IMR-90 (cell line): Measurements from ENCODE around the gene MYOZ3. TPM values are rescaled to one million over a fixed set of nuclear protein-coding genes. Genes with fewer than 3 reads are reported as not detected.
A peak's percentile ranks its signal among the peaks of the same experiment; 100 is the strongest.

ENCODE experiments used
- ATAC-seq: fragments of 200-7000 bp; cut with Tn5 transposase; 2 replicates; pipeline ENCODE4 v1.9.1; 2020; ENCODE audit warnings: low read depth, mild to moderate bottlenecking, moderate library complexity
- BruUV-seq: library from RNA; stranded (reverse); fragments of 400-500 nt; replicated peaks from 2 replicates; lab custom pipeline; 2021; lab: Mats Ljungman, UMichigan
- CTCF ChIA-PET: fragments of 300-600 bp; formaldehyde crosslinking; extraction: SDS; loops from one replicate; lab custom pipeline; 2021; ENCODE audit warnings: antibody characterized with exemption; lab: Yijun Ruan, JAX
- POLR2A ChIA-PET: fragments of 300-600 bp; sonication (Branson Sonifier 250); formaldehyde crosslinking; loops from one replicate; lab custom pipeline; 2022; ENCODE audit warnings: antibody characterized with exemption; ENCODE audit not compliant: unreplicated experiment; lab: Charles Lee
- DNase-seq: peaks from one replicate; pipeline ENCODE4 v3.0.0; 2013
- H2AFZ ChIP-seq: replicated peaks from 2 replicates; pipeline ENCODE3; 2013; ENCODE audit warnings: low read length, mild to moderate bottlenecking; ENCODE audit not compliant: poor library complexity
- H2AK5ac ChIP-seq: 2 replicates; pipeline ENCODE4 v1.6.1; 2013; ENCODE audit warnings: low read depth, low read length, inconsistent platforms
- H2AK9ac ChIP-seq: replicated peaks from 2 replicates; pipeline ENCODE3; 2013; ENCODE audit warnings: mild to moderate bottlenecking, low read depth, low read length, moderate library complexity; ENCODE audit not compliant: poor library complexity
- H2BK120ac ChIP-seq: 2 replicates; pipeline ENCODE4 v1.6.1; 2013; ENCODE audit warnings: low read depth, low read length, inconsistent platforms
- H2BK15ac ChIP-seq: 3 replicates; pipeline ENCODE4 v1.6.1; 2013; ENCODE audit warnings: low read depth, low read length, inconsistent platforms
- H2BK20ac ChIP-seq: 2 replicates; pipeline ENCODE4 v1.6.1; 2013; ENCODE audit warnings: low read depth, mild to moderate bottlenecking, inconsistent platforms, low read length, moderate library complexity
- H2BK5ac ChIP-seq: 2 replicates; pipeline ENCODE4 v1.6.1; 2013; ENCODE audit warnings: mild to moderate bottlenecking, low read depth, low read length, inconsistent platforms; ENCODE audit not compliant: poor library complexity, severe bottlenecking
- H3K14ac ChIP-seq: replicated peaks from 2 replicates; pipeline ENCODE4 v1.6.1; 2013; ENCODE audit warnings: low read depth, low read length, inconsistent platforms
- H3K18ac ChIP-seq: 2 replicates; pipeline ENCODE4 v1.6.1; 2013; ENCODE audit warnings: low read depth, low read length, control low read depth
- H3K23ac ChIP-seq: 2 replicates; pipeline ENCODE4 v1.6.1; 2013; ENCODE audit warnings: low read depth, low read length, inconsistent platforms
- H3K27ac ChIP-seq: 2 replicates; pipeline ENCODE4 v1.5.1; 2013; ENCODE audit warnings: mild to moderate bottlenecking, control low read depth, low read length; ENCODE audit not compliant: insufficient read depth
- H3K27me3 ChIP-seq: 2 replicates; pipeline ENCODE4 v1.6.1; 2013; ENCODE audit warnings: low read length; ENCODE audit not compliant: control insufficient read depth, insufficient read depth
- H3K36me3 ChIP-seq: 2 replicates; pipeline ENCODE4 v1.6.1; 2013; ENCODE audit warnings: low read length, mixed read lengths; ENCODE audit not compliant: control insufficient read depth, insufficient read depth
- H3K4ac ChIP-seq: 2 replicates; pipeline ENCODE4 v1.6.1; 2013; ENCODE audit warnings: low read depth, low read length, inconsistent platforms
- H3K4me1 ChIP-seq: 2 replicates; pipeline ENCODE4 v1.6.1; 2013; ENCODE audit warnings: low read length, mixed read lengths; ENCODE audit not compliant: control insufficient read depth, insufficient read depth
- H3K4me2 ChIP-seq: 2 replicates; pipeline ENCODE4 v1.6.1; 2013; ENCODE audit warnings: low read depth, mild to moderate bottlenecking, control low read depth, low read length, moderate library complexity
- H3K4me3 ChIP-seq: 2 replicates; pipeline ENCODE4 v1.5.1; 2013; ENCODE audit warnings: low read depth, mild to moderate bottlenecking, control low read depth, low read length, moderate library complexity; ENCODE audit not compliant: insufficient read depth
- H3K56ac ChIP-seq: 2 replicates; pipeline ENCODE4 v1.6.1; 2013; ENCODE audit warnings: low read length, inconsistent platforms; ENCODE audit not compliant: insufficient read depth; ENCODE audit errors: extremely low read depth
- H3K79me1 ChIP-seq, 2 experiments: 2 replicates each; pipeline ENCODE4 v1.6.1; 2013; ENCODE audit warnings: low read length in 2 of 2, inconsistent platforms in 1 of 2, low read depth in 1 of 2
- H3K9ac ChIP-seq: 2 replicates; pipeline ENCODE4 v1.6.1; 2013; ENCODE audit warnings: low read depth, low read length, control low read depth
- H3K9me1 ChIP-seq: 2 replicates; pipeline ENCODE4 v1.6.1; 2013; ENCODE audit warnings: low read length, inconsistent platforms; ENCODE audit not compliant: insufficient read depth
- H3K9me3 ChIP-seq: 2 replicates; pipeline ENCODE4 v1.6.1; 2013; ENCODE audit warnings: low read length; ENCODE audit not compliant: control insufficient read depth, insufficient read depth
- H4K20me1 ChIP-seq: 2 replicates; pipeline ENCODE4 v1.6.1; 2013; ENCODE audit warnings: low read length, inconsistent platforms; ENCODE audit not compliant: insufficient read depth
- H4K5ac ChIP-seq: 2 replicates; pipeline ENCODE4 v1.6.1; 2013; ENCODE audit warnings: mild to moderate bottlenecking, low read depth, low read length, control low read depth
- H4K8ac ChIP-seq, 2 experiments: 2 replicates each; pipeline ENCODE4 v1.6.1; 2013; ENCODE audit warnings: low read depth in 2 of 2, low read length in 2 of 2, control low read depth in 1 of 2, inconsistent platforms in 1 of 2
- H4K91ac ChIP-seq: 2 replicates; pipeline ENCODE4 v1.6.1; 2013; ENCODE audit warnings: low read depth, low read length, inconsistent platforms; ENCODE audit not compliant: insufficient read depth
- BHLHE40 ChIP-seq: fragments of 150-350 bp; IDR thresholded peaks from 2 replicates; pipeline ENCODE4 v1.6.1; 2016; ENCODE audit warnings: mild to moderate bottlenecking, low read depth, low read length
- CEBPB ChIP-seq: IDR thresholded peaks from 2 replicates; pipeline ENCODE4 v1.6.1; 2012; ENCODE audit warnings: low read depth, low read length, improper control_type of control experiment
- CHD1 ChIP-seq: IDR thresholded peaks from 2 replicates; pipeline ENCODE4 v1.6.1; 2012; ENCODE audit warnings: low read depth, low read length, improper control_type of control experiment
- ELK1 ChIP-seq: fragments of 150-350 bp; IDR thresholded peaks from 2 replicates; pipeline ENCODE4 v1.6.1; 2016; ENCODE audit warnings: low read depth, mild to moderate bottlenecking, low read length, moderate library complexity, borderline replicate concordance
- FOS ChIP-seq: fragments of 150-350 bp; IDR thresholded peaks from 2 replicates; pipeline ENCODE4 v1.6.1; 2016; ENCODE audit warnings: low read depth, low read length
- MAFK ChIP-seq: IDR thresholded peaks from 2 replicates; pipeline ENCODE4 v1.6.1; 2012; ENCODE audit warnings: low read depth, low read length, improper control_type of control experiment
- MAZ ChIP-seq: IDR thresholded peaks from 2 replicates; pipeline ENCODE4 v1.6.1; 2012; ENCODE audit warnings: low read depth, mild to moderate bottlenecking, low read length, improper control_type of control experiment, moderate library complexity, borderline replicate concordance
- MXI1 ChIP-seq: IDR thresholded peaks from 2 replicates; pipeline ENCODE4 v1.6.1; 2012; ENCODE audit warnings: low read depth, mild to moderate bottlenecking, low read length, moderate library complexity, borderline replicate concordance
- NFE2L2 ChIP-seq: fragments of 150-350 bp; IDR thresholded peaks from 2 replicates; pipeline ENCODE4 v1.6.1; 2016; ENCODE audit warnings: low read depth, mild to moderate bottlenecking, low read length
- POLR2A ChIP-seq: IDR thresholded peaks from 2 replicates; pipeline ENCODE4 v1.6.1; 2012; ENCODE audit warnings: mild to moderate bottlenecking, low read depth, low read length
- RAD21 ChIP-seq: IDR thresholded peaks from 2 replicates; pipeline ENCODE4 v1.6.1; 2012; ENCODE audit warnings: low read length, improper control_type of control experiment
- WGBS, 2 experiments: methylation state at CpG; one replicate each; pipeline versions ENCODE4 v1.1.5 to v1.1.7; 2013; ENCODE audit warnings: missing lambda C conversion rate in 2 of 2; ENCODE audit not compliant: insufficient read length in 1 of 2; ENCODE audit errors: extremely low coverage in 2 of 2; 5-methylcytosine and 5-hydroxymethylcytosine counted together
- dilution Hi-C: fragments of 300-500 bp; cut with HindIII; formaldehyde crosslinking; loops from one replicate; pipeline ENCODE4 v1.14.3; 2018; ENCODE audit warnings: low sequenced_read_pairs; ENCODE audit not compliant: unreplicated experiment
- in situ Hi-C: fragments of 300-500 bp; cut with MboI; formaldehyde crosslinking; loops from 3 replicates; pipeline ENCODE4 v1.14.3; 2019; ENCODE audit warnings: low sequenced_read_pairs, inconsistent platforms, mixed read lengths
- intact Hi-C: fragments of 100-400 bp; cut with micrococcal nuclease; formaldehyde crosslinking; loops from 2 replicates; pipeline ENCODE4 v1.10.0; 2022
- polyA plus RNA-seq, 3 experiments: library from polyadenylated mRNA; depleted of rRNA; stranded (reverse); fragments of >200 nt; gene quantifications; 2 replicates each; pipeline ENCODE4 v1.2.3, GENCODE V29; 2012; ENCODE audit warnings: low replicate concordance in 1 of 3
- total RNA-seq: library from RNA; depleted of rRNA; stranded (reverse); fragments of >200 nt; gene quantifications from 2 replicates; pipeline ENCODE4 v1.2.3, GENCODE V29; 2012
- TF ChIP-seq, protein P1 (sequence below): fragments of 150-350 bp; IDR thresholded peaks from 2 replicates; pipeline ENCODE4 v1.6.1; 2017; ENCODE audit warnings: mild to moderate bottlenecking, antibody characterized with exemption, low read length, low read depth
- TF ChIP-seq, protein P2 (sequence below): conservative IDR thresholded peaks from 2 replicates; pipeline ENCODE4 v1.5.1; 2012; ENCODE audit warnings: mild to moderate bottlenecking, low read depth, low read length, improper control_type of control experiment

MYOZ3 gene
- total and polyA plus RNA-seq, 2 of the 4 experiments (the other 2 are of a cell fraction): under 0.01 to 0.24 TPM

DNA sequence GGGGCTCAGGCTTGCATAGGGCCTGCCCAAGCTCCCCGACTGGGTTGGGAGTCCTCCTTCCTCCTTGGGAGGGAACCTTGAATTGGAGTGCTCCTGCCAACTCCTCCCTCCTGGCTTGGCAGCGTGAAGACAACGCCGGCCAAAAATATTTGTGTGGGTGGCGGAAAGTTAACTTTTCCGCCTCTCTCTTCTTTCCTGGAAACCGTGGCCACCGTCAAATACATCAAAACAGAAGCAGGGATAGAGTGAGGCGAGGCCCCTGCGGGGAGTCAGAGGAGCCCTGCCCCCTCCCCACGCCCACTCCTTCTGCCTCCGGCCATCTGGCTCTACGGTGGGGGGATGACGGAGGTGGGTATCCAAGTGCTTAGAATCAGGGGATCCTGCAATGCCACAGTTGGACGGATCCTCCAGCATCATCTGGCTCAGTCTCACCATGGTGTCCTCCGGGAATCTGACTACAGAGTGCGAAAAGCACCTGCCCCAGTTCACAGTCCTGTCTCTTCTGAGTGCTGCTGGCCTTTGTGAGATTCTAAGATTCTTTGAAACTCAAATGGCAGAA is 45.8 kb upstream of the MYOZ3 start (continued):
- TF ChIP-seq MXI1: no peak

DNA sequence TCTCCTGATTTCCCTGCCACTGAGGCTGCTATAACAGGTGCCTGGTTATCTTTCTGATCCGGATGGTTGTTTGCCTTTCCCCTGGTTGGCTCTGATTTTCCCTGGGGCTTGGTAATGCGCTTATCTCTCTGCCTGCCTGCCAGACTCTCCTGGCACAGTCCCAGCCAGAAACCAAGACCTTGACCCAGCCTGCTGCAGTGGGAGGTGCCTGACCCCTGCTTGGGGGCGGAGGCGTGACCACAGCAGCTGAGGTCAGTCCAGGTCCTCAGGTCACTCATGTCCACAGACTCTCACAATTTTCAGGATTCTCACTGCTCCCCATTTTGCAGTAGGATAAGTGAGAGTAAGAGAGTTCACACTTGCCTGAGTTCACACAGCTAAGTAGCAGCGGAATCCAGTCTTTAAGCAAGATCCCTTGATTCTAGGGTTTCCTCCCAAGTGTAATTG is 45.0 kb upstream of the MYOZ3 start:
- in situ Hi-C loops (no loop called here), intact Hi-C loops (no loop called here), dilution Hi-C loops (no loop called here)
- Histone ChIP-seq H4K20me1 (no peaks in the 10 kb centered on the region), H3K4me1 (peaks cover 28% of the 10 kb centered on the region), H4K8ac (no peak overlapping the region), H3K27ac (no peak overlapping the region), H3K27me3 (peaks cover 4% of the 10 kb centered on the region; the same call in 1 of the 2 replicates), H2AK5ac (peak overlapping the region; percentile 16), H3K14ac (no peak overlapping the region), H2BK15ac (peak overlapping the region; percentile 54; the same call in 1 of the 3 replicates), H4K5ac (no peak overlapping the region), H3K23ac (no peak overlapping the region), H2AK9ac (peak overlapping the region; percentile 43), H3K9me3 (no peaks in the 10 kb centered on the region), H3K9ac (no peak overlapping the region), H2BK5ac (no peak overlapping the region), H3K79me1 (no peaks in the 10 kb centered on the region), H4K91ac (peak overlapping the region; percentile 55; the same call in 1 of the 2 replicates), H3K4ac (peak overlapping the region; percentile 53; the same call in 1 of the 2 replicates), H3K36me3 (no peaks in the 10 kb centered on the region), H3K18ac (no peak overlapping the region), H3K9me1 (0 out of 2 replicates have a peak, but pooled peaks cover 11% of the 10 kb centered on the region), H2BK120ac (0 out of 2 replicates have a peak overlapping the region, but pooled peaks have one; percentile 30), H2AFZ (peak overlapping the region; percentile 27), H3K56ac (no peak overlapping the region), H2BK20ac (0 out of 2 replicates have a peak overlapping the region, but pooled peaks have one; percentile 22), H3K4me2 (no peak overlapping the region), H3K4me3 (no peak overlapping the region)
- no TSS peak for BruUV-seq
- CTCF ChIA-PET: no interaction called here
- DNase-seq (no peak), ATAC-seq (no peak)
- POLR2A ChIA-PET: no interaction called here
- 60% methylated on average over 1 of the region's 5 CpGs; no CpG with 5 or more reads in 1 of the 2 experiments for WGBS, 2 experiments
- no peak for TF ChIP-seq CEBPB
- no peak for TF ChIP-seq ELK1
- TF ChIP-seq CHD1: no peak
- TF ChIP-seq MXI1: no peak
- TF ChIP-seq FOS: no peak
- no peak for TF ChIP-seq MAFK
- no peak for TF ChIP-seq POLR2A
- TF ChIP-seq BHLHE40: no peak
- no peak for TF ChIP-seq MAZ
- TF ChIP-seq RAD21: no peak
- TF ChIP-seq, protein P1, sequence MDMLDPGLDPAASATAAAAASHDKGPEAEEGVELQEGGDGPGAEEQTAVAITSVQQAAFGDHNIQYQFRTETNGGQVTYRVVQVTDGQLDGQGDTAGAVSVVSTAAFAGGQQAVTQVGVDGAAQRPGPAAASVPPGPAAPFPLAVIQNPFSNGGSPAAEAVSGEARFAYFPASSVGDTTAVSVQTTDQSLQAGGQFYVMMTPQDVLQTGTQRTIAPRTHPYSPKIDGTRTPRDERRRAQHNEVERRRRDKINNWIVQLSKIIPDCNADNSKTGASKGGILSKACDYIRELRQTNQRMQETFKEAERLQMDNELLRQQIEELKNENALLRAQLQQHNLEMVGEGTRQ: no peak
- TF ChIP-seq, protein P2, sequence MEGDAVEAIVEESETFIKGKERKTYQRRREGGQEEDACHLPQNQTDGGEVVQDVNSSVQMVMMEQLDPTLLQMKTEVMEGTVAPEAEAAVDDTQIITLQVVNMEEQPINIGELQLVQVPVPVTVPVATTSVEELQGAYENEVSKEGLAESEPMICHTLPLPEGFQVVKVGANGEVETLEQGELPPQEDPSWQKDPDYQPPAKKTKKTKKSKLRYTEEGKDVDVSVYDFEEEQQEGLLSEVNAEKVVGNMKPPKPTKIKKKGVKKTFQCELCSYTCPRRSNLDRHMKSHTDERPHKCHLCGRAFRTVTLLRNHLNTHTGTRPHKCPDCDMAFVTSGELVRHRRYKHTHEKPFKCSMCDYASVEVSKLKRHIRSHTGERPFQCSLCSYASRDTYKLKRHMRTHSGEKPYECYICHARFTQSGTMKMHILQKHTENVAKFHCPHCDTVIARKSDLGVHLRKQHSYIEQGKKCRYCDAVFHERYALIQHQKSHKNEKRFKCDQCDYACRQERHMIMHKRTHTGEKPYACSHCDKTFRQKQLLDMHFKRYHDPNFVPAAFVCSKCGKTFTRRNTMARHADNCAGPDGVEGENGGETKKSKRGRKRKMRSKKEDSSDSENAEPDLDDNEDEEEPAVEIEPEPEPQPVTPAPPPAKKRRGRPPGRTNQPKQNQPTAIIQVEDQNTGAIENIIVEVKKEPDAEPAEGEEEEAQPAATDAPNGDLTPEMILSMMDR: no peak
- no peak for TF ChIP-seq NFE2L2
